Smooth muscle cell (in vitro differentiated cells): Measurements from ENCODE around the gene CEP89. TPM values are rescaled to one million over a fixed set of nuclear protein-coding genes. Genes with fewer than 3 reads are reported as not detected.

Experiments
- DNase-seq: peaks from one replicate; lab custom pipeline; 2025; ENCODE audit not compliant: unreplicated experiment; lab: John Stamatoyannopoulos, UW
- H2AFZ ChIP-seq: fragments of 200-600 bp; sonication (generic); 2 replicates; pipeline ENCODE4 v1.6.0; 2016; ENCODE audit warnings: antibody characterized with exemption, low read depth, mild to moderate bottlenecking
- H3F3A ChIP-seq: fragments of 200-600 bp; sonication (generic); 2 replicates; pipeline ENCODE4 v1.6.0; 2017; ENCODE audit warnings: antibody characterized with exemption, low read depth
- H3K27ac ChIP-seq: fragments of 200-600 bp; sonication (generic); 2 replicates; pipeline ENCODE4 v1.5.1; 2016; ENCODE audit warnings: low read depth, mild to moderate bottlenecking
- H3K27me3 ChIP-seq: fragments of 200-600 bp; sonication (generic); 2 replicates; pipeline ENCODE4 v1.6.1; 2016; ENCODE audit warnings: low read depth, mild to moderate bottlenecking
- H3K36me3 ChIP-seq: fragments of 200-600 bp; sonication (generic); 2 replicates; pipeline ENCODE4 v1.5.1; 2016; ENCODE audit warnings: low read depth
- H3K4me1 ChIP-seq: fragments of 200-600 bp; sonication (generic); 2 replicates; pipeline ENCODE4 v1.5.1; 2016; ENCODE audit warnings: low read depth
- H3K4me2 ChIP-seq: fragments of 200-600 bp; sonication (generic); 2 replicates; pipeline ENCODE4 v1.6.0; 2016; ENCODE audit warnings: mild to moderate bottlenecking
- H3K4me3 ChIP-seq: fragments of 200-600 bp; sonication (generic); 2 replicates; pipeline ENCODE4 v1.5.1; 2016; ENCODE audit warnings: mild to moderate bottlenecking
- H3K79me2 ChIP-seq: fragments of 200-600 bp; sonication (generic); 2 replicates; pipeline ENCODE4 v1.6.0; 2016; ENCODE audit warnings: low read depth, mild to moderate bottlenecking
- H3K9ac ChIP-seq: fragments of 200-600 bp; sonication (generic); 2 replicates; pipeline ENCODE4 v1.6.0; 2016; ENCODE audit warnings: low read depth
- H3K9me3 ChIP-seq: fragments of 200-600 bp; sonication (generic); replicated peaks from 2 replicates; pipeline ENCODE4 v1.5.1; 2016; ENCODE audit warnings: low read depth
- H4K20me1 ChIP-seq: fragments of 200-600 bp; sonication (generic); 2 replicates; pipeline ENCODE4 v1.6.0; 2016; ENCODE audit warnings: low read depth
- WGBS: methylation state at CpG from one replicate; pipeline ENCODE4 v1.1.7; 2016; ENCODE audit warnings: low lambda C conversion rate; 5-methylcytosine and 5-hydroxymethylcytosine counted together
- polyA plus RNA-seq: library from polyadenylated mRNA; unstranded; fragments of >200 nt; fragmentation: Nextera tagmentation; extraction: Ambion mirVana; gene quantifications from 2 replicates; pipeline ENCODE4 v1.2.1, GENCODE V29; 2016
- total RNA-seq: library from RNA; depleted of rRNA; stranded (reverse); fragments of >200 nt; gene quantifications from 2 replicates; pipeline ENCODE4 v1.2.3, GENCODE V29; 2014
- TF ChIP-seq, protein P1 (sequence below): fragments of 200-600 bp; sonication (generic); IDR thresholded peaks from 2 replicates; pipeline ENCODE4 v1.5.1; 2017; ENCODE audit warnings: borderline replicate concordance, mild to moderate bottlenecking, antibody characterized with exemption; ENCODE audit not compliant: insufficient read depth, poor library complexity, severe bottlenecking

CEP89 gene
- total and polyA plus RNA-seq, 2 experiments from 2014 or later, result 11.7 to 19.6 TPM

DNA sequence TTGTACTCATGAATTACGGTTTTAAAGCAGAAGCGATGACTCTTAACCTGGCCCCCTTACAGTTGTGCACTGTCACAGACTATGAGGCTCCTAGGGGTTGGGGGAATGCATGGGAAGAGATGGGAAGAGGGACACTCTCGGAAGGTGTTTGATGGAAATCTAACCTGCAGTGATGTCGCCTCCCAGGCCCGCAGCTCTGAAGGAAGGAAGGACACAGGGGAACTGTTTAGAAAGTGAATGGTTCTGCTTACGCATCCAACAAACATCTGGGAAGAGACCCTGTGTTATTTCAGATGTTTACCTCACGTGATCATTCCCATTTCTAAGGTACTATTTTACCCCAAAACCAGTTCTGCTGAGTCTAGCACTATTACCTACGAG, 54.2 kb downstream of the CEP89 start:
- Histone ChIP-seq H3K4me3 (no peak overlapping the region), H3K27me3 (no peaks in the 10 kb centered on the region), H3K9me3 (no peaks in the 10 kb centered on the region), H3K4me2 (no peak overlapping the region), H3K4me1 (no peaks in the 10 kb centered on the region), H3K9ac (no peak overlapping the region), H3K36me3 (no peaks in the 10 kb centered on the region), H3F3A (no peaks in the 10 kb centered on the region), H2AFZ (no peak overlapping the region), H4K20me1 (no peaks in the 10 kb centered on the region), H3K79me2 (no peaks in the 10 kb centered on the region), H3K27ac (no peak overlapping the region)
- DNase-seq, result no peak
- TF ChIP-seq, protein P1, sequence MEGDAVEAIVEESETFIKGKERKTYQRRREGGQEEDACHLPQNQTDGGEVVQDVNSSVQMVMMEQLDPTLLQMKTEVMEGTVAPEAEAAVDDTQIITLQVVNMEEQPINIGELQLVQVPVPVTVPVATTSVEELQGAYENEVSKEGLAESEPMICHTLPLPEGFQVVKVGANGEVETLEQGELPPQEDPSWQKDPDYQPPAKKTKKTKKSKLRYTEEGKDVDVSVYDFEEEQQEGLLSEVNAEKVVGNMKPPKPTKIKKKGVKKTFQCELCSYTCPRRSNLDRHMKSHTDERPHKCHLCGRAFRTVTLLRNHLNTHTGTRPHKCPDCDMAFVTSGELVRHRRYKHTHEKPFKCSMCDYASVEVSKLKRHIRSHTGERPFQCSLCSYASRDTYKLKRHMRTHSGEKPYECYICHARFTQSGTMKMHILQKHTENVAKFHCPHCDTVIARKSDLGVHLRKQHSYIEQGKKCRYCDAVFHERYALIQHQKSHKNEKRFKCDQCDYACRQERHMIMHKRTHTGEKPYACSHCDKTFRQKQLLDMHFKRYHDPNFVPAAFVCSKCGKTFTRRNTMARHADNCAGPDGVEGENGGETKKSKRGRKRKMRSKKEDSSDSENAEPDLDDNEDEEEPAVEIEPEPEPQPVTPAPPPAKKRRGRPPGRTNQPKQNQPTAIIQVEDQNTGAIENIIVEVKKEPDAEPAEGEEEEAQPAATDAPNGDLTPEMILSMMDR, result no peak
- 89% methylated on average over 8 of the region's 8 CpGs for WGBS

DNA sequence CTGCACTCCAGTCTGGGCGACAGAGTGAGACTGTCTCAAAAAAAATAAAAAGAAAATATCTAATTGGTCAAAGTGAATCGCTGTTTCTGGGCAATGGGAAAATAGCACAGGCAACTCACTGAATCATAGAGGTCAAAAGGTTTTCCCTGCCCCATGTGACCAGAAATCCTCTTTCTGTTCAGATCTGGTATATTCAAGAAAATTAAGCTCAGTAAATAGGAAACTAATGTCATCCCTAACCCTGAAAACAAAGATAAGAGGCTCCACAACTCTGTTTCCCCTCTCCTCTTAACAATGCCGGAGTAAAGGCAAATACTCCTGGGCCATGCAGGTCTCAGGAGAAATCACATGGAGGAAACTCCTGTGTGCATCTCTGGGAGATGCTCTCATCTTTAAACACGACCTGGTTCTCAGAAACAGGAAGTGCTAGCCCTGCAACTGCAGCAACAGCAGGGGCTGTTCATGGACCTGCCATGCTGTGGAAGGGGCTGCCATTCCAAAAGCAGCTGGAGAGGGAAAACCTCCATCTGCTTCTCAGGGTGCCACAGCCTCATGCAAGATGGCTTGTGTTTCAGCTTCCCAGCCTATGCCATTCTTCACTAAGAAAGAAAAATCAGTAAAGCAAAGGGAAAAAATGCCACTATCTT, 54.7 kb downstream of the CEP89 start:
- no peaks in the 10 kb centered on the region for H3K36me3 ChIP-seq
- TF ChIP-seq, protein P1, result no peak
- H3K27me3 ChIP-seq, result no peaks in the 10 kb centered on the region
- H3K4me3 ChIP-seq, result no peak overlapping the region
- H3F3A ChIP-seq, result no peaks in the 10 kb centered on the region
- no peaks in the 10 kb centered on the region for H3K79me2 ChIP-seq
- no peaks in the 10 kb centered on the region for H3K4me1 ChIP-seq
- no peak for DNase-seq
- no peak overlapping the region for H2AFZ ChIP-seq
- no peaks in the 10 kb centered on the region for H3K9me3 ChIP-seq
- no peak overlapping the region for H3K9ac ChIP-seq
- H4K20me1 ChIP-seq, result no peaks in the 10 kb centered on the region
- 73% methylated on average over 4 of the region's 4 CpGs for WGBS
- no peak overlapping the region for H3K4me2 ChIP-seq
- no peak overlapping the region for H3K27ac ChIP-seq

DNA sequence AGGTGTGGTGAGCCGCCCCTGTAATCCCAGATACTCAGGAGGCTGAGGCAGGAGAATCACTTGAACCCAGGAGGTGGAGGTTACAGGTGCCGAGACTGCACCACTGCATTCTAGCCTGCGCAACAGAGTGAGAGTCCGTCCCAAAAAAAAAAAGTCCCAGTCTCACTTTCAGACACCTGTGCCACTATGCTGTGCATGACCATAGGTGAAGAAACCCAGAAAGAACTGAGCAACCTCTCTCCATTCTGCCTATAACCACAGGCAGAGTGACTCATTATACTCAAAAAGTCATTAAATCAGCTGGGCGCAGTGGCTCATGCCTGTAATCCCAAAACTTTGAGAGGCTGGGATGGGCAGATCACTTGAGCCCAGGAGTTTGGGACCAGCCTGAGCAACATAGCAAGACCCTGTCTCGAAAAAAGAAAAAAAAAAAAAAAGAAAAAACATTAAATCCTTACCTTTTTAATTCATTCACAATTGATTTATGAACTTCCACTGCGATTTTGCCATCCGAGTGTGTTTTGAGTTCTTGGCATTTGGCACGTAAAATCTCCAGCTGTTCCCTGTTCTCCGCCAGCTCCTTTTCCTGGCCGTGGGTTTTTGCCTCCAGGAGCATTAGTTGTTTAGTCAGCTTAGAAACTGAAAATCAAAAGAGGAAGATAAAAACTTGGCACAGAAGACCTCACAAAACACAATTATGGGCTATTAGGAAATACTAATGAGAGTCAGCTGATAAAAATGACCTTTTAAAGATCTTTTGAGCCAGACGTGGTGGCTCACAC, 56.7 kb downstream of the CEP89 start:
- no peaks in the 10 kb centered on the region for H3K9me3 ChIP-seq
- DNase-seq, result no peak

More for the DNA sequence above, 56.7 kb downstream of the CEP89 start:
- no peaks in the 10 kb centered on the region for H3K27me3 ChIP-seq
- no peak overlapping the region for H3K4me2 ChIP-seq
- no peaks in the 10 kb centered on the region for H3F3A ChIP-seq
- H2AFZ ChIP-seq, result no peak overlapping the region
- 87% methylated on average over 12 of the region's 12 CpGs for WGBS
- no peak overlapping the region for H3K9ac ChIP-seq
- H3K4me3 ChIP-seq, result no peak overlapping the region
- TF ChIP-seq, protein P1, result no peak
- H3K4me1 ChIP-seq, result no peaks in the 10 kb centered on the region
- no peaks in the 10 kb centered on the region for H3K79me2 ChIP-seq
- no peak overlapping the region for H3K27ac ChIP-seq
- H3K36me3 ChIP-seq, result no peaks in the 10 kb centered on the region
- H4K20me1 ChIP-seq, result no peaks in the 10 kb centered on the region
